ENCODE results near the gene GPC6.

DNA sequence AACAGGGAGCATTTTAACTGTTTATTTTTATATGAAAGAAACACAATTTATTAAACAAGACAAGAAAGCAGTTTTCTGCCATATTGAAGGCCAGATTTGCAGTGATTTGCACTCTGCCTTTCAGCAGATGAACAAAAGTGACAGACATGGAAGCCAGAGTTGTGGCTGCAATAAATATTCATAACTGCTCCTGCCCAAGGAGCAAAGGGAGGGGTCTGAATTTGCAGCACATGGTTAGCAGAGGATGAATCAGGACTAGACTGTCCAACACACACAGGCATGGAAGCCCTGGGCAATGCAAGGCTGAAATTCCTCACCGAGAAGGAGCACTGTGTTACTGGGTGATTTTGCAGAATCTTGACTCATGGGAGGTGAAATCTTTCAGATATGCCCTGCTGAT is 834.7 kb downstream of the GPC6 start:
- TF ChIP-seq, protein P1, sequence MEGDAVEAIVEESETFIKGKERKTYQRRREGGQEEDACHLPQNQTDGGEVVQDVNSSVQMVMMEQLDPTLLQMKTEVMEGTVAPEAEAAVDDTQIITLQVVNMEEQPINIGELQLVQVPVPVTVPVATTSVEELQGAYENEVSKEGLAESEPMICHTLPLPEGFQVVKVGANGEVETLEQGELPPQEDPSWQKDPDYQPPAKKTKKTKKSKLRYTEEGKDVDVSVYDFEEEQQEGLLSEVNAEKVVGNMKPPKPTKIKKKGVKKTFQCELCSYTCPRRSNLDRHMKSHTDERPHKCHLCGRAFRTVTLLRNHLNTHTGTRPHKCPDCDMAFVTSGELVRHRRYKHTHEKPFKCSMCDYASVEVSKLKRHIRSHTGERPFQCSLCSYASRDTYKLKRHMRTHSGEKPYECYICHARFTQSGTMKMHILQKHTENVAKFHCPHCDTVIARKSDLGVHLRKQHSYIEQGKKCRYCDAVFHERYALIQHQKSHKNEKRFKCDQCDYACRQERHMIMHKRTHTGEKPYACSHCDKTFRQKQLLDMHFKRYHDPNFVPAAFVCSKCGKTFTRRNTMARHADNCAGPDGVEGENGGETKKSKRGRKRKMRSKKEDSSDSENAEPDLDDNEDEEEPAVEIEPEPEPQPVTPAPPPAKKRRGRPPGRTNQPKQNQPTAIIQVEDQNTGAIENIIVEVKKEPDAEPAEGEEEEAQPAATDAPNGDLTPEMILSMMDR (IDR thresholded peaks at IDR 0.05) = no peak
- no peak for TF ChIP-seq POLR2A (IDR thresholded peaks at IDR 0.05)
